AG04449 (cell line): Measurements from ENCODE around the gene VEZF1.
"Not testable (repeated sequence)": the region's sequence is repeated elsewhere in the genome, so short reads cannot be mapped to it uniquely, and the experiment has no call there.

Experiments
- CTCF ChIA-PET: fragments of 350-600 bp; formaldehyde crosslinking; extraction: SDS; loops from one replicate; lab custom pipeline; 2021; ENCODE audit warnings: antibody characterized with exemption; lab: Yijun Ruan, JAX
- POLR2A ChIA-PET: fragments of 400-600, 350-600 bp; formaldehyde crosslinking; extraction: SDS; loops from one replicate; lab custom pipeline; 2020; ENCODE audit warnings: antibody characterized with exemption, inconsistent platforms; lab: Yijun Ruan, JAX
- DNase-seq: peaks from one replicate; pipeline ENCODE4 v3.0.0-alpha.2; 2010; ENCODE audit warnings: low read depth, low spot score
- H3K4me3 ChIP-seq: 2 replicates; pipeline ENCODE4 v1.5.1; 2011; ENCODE audit warnings: low read depth, mild to moderate bottlenecking, control low read depth, low read length
- TF ChIP-seq, protein P1 (sequence below): IDR thresholded peaks from one replicate; pipeline ENCODE4 v1.5.1; 2011; ENCODE audit warnings: mild to moderate bottlenecking, moderate library complexity, low read length, control low read depth, inconsistent platforms; ENCODE audit not compliant: insufficient read depth; ENCODE audit errors: missing control alignments

The VEZF1 gene

GRCh38 chr17:57965521-57966160 lies 22.4 kb downstream of the VEZF1 start:
- DNase-seq: no peak
- ChIA-PET CTCF (interaction anchor here (0.6 to 12.2 kb wide), 4 partner anchors 11 to 73 kb away, joined by 3 to 75 read pairs (median 4); partner anchors contain the start of gene CUEDC1), POLR2A (no interaction called here)
- TF ChIP-seq, protein P1, sequence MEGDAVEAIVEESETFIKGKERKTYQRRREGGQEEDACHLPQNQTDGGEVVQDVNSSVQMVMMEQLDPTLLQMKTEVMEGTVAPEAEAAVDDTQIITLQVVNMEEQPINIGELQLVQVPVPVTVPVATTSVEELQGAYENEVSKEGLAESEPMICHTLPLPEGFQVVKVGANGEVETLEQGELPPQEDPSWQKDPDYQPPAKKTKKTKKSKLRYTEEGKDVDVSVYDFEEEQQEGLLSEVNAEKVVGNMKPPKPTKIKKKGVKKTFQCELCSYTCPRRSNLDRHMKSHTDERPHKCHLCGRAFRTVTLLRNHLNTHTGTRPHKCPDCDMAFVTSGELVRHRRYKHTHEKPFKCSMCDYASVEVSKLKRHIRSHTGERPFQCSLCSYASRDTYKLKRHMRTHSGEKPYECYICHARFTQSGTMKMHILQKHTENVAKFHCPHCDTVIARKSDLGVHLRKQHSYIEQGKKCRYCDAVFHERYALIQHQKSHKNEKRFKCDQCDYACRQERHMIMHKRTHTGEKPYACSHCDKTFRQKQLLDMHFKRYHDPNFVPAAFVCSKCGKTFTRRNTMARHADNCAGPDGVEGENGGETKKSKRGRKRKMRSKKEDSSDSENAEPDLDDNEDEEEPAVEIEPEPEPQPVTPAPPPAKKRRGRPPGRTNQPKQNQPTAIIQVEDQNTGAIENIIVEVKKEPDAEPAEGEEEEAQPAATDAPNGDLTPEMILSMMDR: no peak
- no peak overlapping the region for H3K4me3 ChIP-seq

- DNase-seq: no peak
- ChIA-PET CTCF (interaction anchor here (2.0 to 12.2 kb wide), 2 partner anchors 10 to 37 kb away, joined by 5 to 75 read pairs; partner anchors contain the start of gene CUEDC1), POLR2A (no interaction called here)
- TF ChIP-seq, protein P1: no peak
- H3K4me3 ChIP-seq: no peak overlapping the region
Measured at GRCh38 chr17:57963149-57963511, 24.9 kb downstream of the VEZF1 start.

- no peak for DNase-seq
- CTCF ChIA-PET: interaction anchor here (0.7 to 12.2 kb wide), 5 partner anchors 8 to 32 kb away, joined by 3 to 75 read pairs (median 3); partner anchors contain the start of gene CUEDC1
- H3K4me3 ChIP-seq: no peak overlapping the region
- TF ChIP-seq, protein P1: no peak
- POLR2A ChIA-PET: no interaction called here
Measured at GRCh38 chr17:57962279-57963148, 25.5 kb downstream of the VEZF1 start.

DNA sequence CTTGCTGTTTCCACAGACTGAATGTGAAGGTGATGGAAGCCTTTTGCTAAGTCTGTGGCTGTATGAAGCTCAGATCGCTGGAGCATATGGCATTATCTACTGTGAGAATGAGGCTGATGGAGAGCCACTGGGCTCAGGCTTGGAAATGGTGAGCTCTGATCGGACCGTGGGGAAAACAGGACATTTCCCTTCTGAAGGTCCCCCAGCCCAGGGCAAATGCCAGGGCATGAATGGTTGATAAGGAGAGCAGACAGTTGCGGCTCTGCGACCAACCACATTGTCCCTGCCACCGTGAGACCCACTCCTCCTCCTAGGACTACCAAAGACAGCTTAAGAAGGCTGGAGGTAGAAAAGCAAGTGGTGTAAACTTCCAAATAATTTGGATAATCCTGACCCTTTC lies 28.1 kb downstream of the VEZF1 start:
- DNase-seq: no peak
- TF ChIP-seq, protein P1: no peak
- CTCF ChIA-PET: interaction anchor here (0.8 to 2.0 kb wide), 5 partner anchors 8 to 69 kb away, joined by 3 to 7 read pairs (median 3); no protein-coding TSS in a partner anchor
- H3K4me3 ChIP-seq: no peak overlapping the region
- POLR2A ChIA-PET: interaction anchor here (1.2 kb wide), 1 partner anchor 10 kb away, joined by 7 read pairs; no protein-coding TSS in a partner anchor

DNA sequence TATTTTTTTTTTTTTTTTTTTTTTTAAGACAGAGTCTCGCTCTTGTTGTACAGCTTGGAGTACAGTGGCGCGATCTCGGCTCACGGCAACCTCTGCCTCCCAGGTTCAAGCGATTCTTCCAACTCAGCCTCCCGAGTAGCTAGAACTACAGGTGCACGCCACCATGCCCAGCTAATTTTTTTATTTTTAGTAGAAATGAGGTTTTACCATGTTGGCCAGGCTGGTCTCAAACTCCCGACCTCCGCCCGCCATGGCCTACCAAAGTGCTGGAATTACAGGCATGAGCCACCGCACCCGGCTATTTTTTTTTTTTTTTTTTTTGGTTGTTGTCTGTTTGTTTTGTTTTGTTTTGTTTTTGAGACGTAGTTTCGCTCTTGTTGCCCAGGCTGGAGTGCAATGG lies 29.7 kb downstream of the VEZF1 start:
- DNase-seq, POLR2A ChIA-PET, H3K4me3 ChIP-seq: not testable (repeated sequence)
- CTCF ChIA-PET: interaction anchor here (2.0 kb wide), 1 partner anchor 10 kb away, joined by 7 read pairs; no protein-coding TSS in a partner anchor

DNA sequence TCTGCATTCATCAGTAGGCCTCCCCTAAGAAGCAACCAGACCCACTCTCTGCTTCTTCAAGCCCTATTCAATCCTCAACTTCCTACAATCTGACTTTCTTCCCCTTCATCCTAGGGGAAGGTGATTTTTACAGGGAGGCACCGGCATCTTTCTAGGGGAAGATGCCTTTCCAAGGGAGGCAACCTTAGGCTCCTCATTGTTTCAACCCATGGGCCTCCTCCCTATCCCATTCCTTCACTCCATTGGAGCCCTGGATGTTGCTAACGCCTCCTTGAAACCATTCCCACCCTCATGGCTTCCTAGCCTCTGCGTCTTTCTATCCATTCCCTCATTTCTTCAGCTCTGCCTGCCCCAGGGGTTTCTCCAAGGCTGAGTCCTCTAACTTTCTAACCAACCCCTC lies 30.2 kb downstream of the VEZF1 start:
- POLR2A ChIA-PET: no interaction called here
- H3K4me3 ChIP-seq: no peak overlapping the region
- no peak for DNase-seq
- CTCF ChIA-PET: interaction anchor here (2.0 kb wide), 1 partner anchor 10 kb away, joined by 7 read pairs; no protein-coding TSS in a partner anchor
- TF ChIP-seq, protein P1: no peak
